ENCODE data around the gene SPATA24. TPM values are rescaled to one million over a fixed set of nuclear protein-coding genes. Genes with fewer than 3 reads are reported as not detected.

The SPATA24 gene
- total and polyA plus RNA-seq, 2 experiments from 2014 or later = 16.0 to 20.6 TPM

- H3K36me3 Mint-ChIP-seq (ENCODE audit: low read depth) = no peaks in the 10 kb centered on the region; the same call in 2 of the 3 replicates
- H3K27ac Mint-ChIP-seq = no peak within 1 kb of the TSS
- no peak for ATAC-seq
- TF ChIP-seq NANOG (IDR thresholded peaks at IDR 0.05; ENCODE audit: borderline replicate concordance) = no peak
- TF ChIP-seq POLR2AphosphoS5 (IDR thresholded peaks at IDR 0.05; ENCODE audit: low read depth) = no peak
- no peak for TF ChIP-seq JUNB (IDR thresholded peaks at IDR 0.05; ENCODE audit: unreplicated experiment)
- no peak for TF ChIP-seq ZNF462 (CRISPR knock-in tag; IDR thresholded peaks at IDR 0.05)
- TF ChIP-seq ZNF331 (CRISPR knock-in tag; IDR thresholded peaks at IDR 0.05; ENCODE audit: low read depth) = no peak
- TF ChIP-seq CREB1 (CRISPR knock-in tag; IDR thresholded peaks at IDR 0.05; ENCODE audit: low read depth) = no peak
- TF ChIP-seq STAT1 (IDR thresholded peaks at IDR 0.05; ENCODE audit: unreplicated experiment) = no peak
- TF ChIP-seq CTCF (conservative IDR thresholded peaks at IDR 0.05; ENCODE audit: low read depth in 2 of 2) = no peak
- TF ChIP-seq ETS1 (IDR thresholded peaks at IDR 0.05) = no peak
- TF ChIP-seq EZH2 (IDR thresholded peaks at IDR 0.05; ENCODE audit: low read depth, unreplicated experiment) = no peak
- no peak for TF ChIP-seq EZH2phosphoT487 (IDR thresholded peaks at IDR 0.05; ENCODE audit: unreplicated experiment)
- TF ChIP-seq ZNF114 (CRISPR knock-in tag; IDR thresholded peaks at IDR 0.05) = no peak
- no peak for TF ChIP-seq REST (IDR thresholded peaks at IDR 0.05; ENCODE audit: unreplicated experiment)
- Histone ChIP-seq H3F3A (replicated peaks; ENCODE audit: low read depth) (no peaks in the 10 kb centered on the region; the same call in 1 of the 2 replicates), H3K36me3 (ENCODE audit: insufficient read depth) (no peaks in the 10 kb centered on the region), H4K20me1 (replicated peaks; ENCODE audit: insufficient read depth) (no peaks in the 10 kb centered on the region), H3K9me2 (ENCODE audit: insufficient read depth) (no peaks in the 10 kb centered on the region), H2AFZ (no peak within 1 kb of the TSS), H3K27ac (ENCODE audit: low read depth) (no peak within 1 kb of the TSS), H3K27me3 (ENCODE audit: insufficient read depth) (no peaks in the 10 kb centered on the region), H3K4me2 (no peak within 1 kb of the TSS), H3K79me2 (replicated peaks; ENCODE audit: insufficient read depth) (no peaks in the 10 kb centered on the region), H3K4me1 (ENCODE audit: insufficient read depth) (peaks cover 6% of the 10 kb centered on the region), H3K4me3 (no peak within 1 kb of the TSS)
- H3K9me3 Mint-ChIP-seq = no peaks in the 10 kb centered on the region
- H3K27me3 Mint-ChIP-seq (ENCODE audit: insufficient read depth, low read depth, poor library complexity) = peaks cover 11% of the 10 kb centered on the region
- no peak for DNase-seq (ENCODE audit: low spot score)
- no peak within 1 kb of the TSS for H3K4me3 Mint-ChIP-seq
- H3K4me1 Mint-ChIP-seq = peaks cover 21% of the 10 kb centered on the region
These were observed 20.5 kb downstream of the SPATA24 start, which contains the start of gene SLC23A1 for GRCh38 chr5:139383275-139383992. Gene SLC23A1 (minus strand): TSS chr5:139383297. CDS start chr5:139383253, 44 bp downstream.

Data from GM23338 (cell line).